DND-41 (cell line): ENCODE measurements around the gene ANKRD55.

Source experiments
- CTCF ChIP-seq: IDR thresholded peaks from 2 replicates; pipeline ENCODE4 v1.5.1; 2012; ENCODE audit warnings: borderline replicate concordance, low read length, moderate library complexity, mild to moderate bottlenecking; ENCODE audit not compliant: poor library complexity, severe bottlenecking; ENCODE audit errors: extremely low read depth
- EZH2 ChIP-seq: IDR thresholded peaks from 3 replicates; pipeline ENCODE4 v1.6.1; 2012; ENCODE audit warnings: borderline replicate concordance, low read depth, mild to moderate bottlenecking, moderate library complexity, low read length, inconsistent platforms; ENCODE audit not compliant: severe bottlenecking

DNA sequence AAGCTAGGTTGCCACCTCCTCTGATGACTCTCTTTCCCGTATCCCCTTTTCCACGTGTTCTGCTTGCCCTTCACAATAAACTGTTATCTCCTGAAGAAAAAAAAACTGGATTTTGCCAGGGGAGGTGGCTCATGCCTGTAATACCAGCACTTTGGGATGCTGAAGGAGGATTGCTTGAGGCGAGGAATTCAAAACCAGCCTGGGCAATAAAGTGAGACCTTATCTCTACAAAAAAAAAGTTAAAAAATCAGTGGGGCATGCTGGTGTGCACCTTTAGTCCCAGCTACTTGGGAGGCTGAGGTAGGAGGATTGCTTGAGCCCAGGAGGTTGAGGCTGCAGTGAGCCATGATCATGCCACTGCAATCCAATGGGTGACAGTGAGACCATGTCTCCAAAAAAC is 156.6 kb downstream of the ANKRD55 start:
- TF ChIP-seq CTCF (no peak), EZH2 (no peak)
